ENCODE results near the gene RIMS3.

GRCh38 chr1:40593449-40594186 lies 71.9 kb downstream of the RIMS3 start:
- no peak for TF ChIP-seq CTCF (IDR thresholded peaks at IDR 0.05; ENCODE audit: insufficient read depth, low read depth, low read length)
- TF ChIP-seq EZH2 (IDR thresholded peaks at IDR 0.05; ENCODE audit: insufficient read depth, low read length), result no peak
